HEK293 (cell line): Measurements from ENCODE around the gene ZNF41.
A peak's percentile ranks its signal among the peaks of the same experiment; 100 is the strongest.

Source experiments
- CTCF ChIA-PET: fragments of 350-600 bp; formaldehyde crosslinking; extraction: SDS; loops from one replicate; lab custom pipeline; 2021; ENCODE audit warnings: antibody characterized with exemption; lab: Yijun Ruan, JAX
- POLR2A ChIA-PET: fragments of 300-600 bp; formaldehyde crosslinking; extraction: SDS; loops from one replicate; lab custom pipeline; 2020; ENCODE audit warnings: antibody characterized with exemption, inconsistent platforms; lab: Yijun Ruan, JAX
- H3K27ac ChIP-seq: fragments of 200-500 bp; sonication (Bioruptor generic); 2 replicates; pipeline ENCODE4 v1.5.1; 2014; ENCODE audit warnings: low read depth, low read length, control low read depth, inconsistent platforms; ENCODE audit errors: extremely low read depth
- H3K36me3 ChIP-seq, 2 experiments: fragments of 200-500 bp in 1 of 2; sonication (Bioruptor generic) in 1 of 2; 1 replicate in 1 of 2; 2 replicates in 1 of 2; pipeline ENCODE4 v1.5.1; 2014 to 2017; ENCODE audit warnings: inconsistent platforms in 2 of 2, low read length in 2 of 2; ENCODE audit not compliant: control insufficient read depth in 2 of 2, insufficient read depth in 1 of 2
- H3K4me1 ChIP-seq: fragments of 200-500 bp; sonication (Bioruptor generic); 2 replicates; pipeline ENCODE4 v1.5.1; 2014; ENCODE audit warnings: mild to moderate bottlenecking, low read length, inconsistent platforms; ENCODE audit not compliant: control insufficient read depth, insufficient read depth
- H3K4me3 ChIP-seq: 2 replicates; pipeline ENCODE4 v1.5.1; 2011; ENCODE audit warnings: low read depth, mild to moderate bottlenecking, control low read depth, low read length, moderate library complexity
- H3K9me3 ChIP-seq: fragments of 200-500 bp; sonication (Bioruptor generic); 2 replicates; pipeline ENCODE4 v1.5.1; 2014; ENCODE audit warnings: low read depth, low read length, inconsistent platforms; ENCODE audit not compliant: control insufficient read depth, insufficient read depth
- FEZF1 ChIP-seq: fragments of 450-650 bp; formaldehyde crosslinking; IDR thresholded peaks from 2 replicates; pipeline ENCODE4 v1.5.1; 2016; ENCODE audit warnings: missing biosample characterization, missing genetic modification characterization
- GLI4 ChIP-seq: fragments of 450-650 bp; formaldehyde crosslinking; IDR thresholded peaks from 2 replicates; pipeline ENCODE4 v1.5.1; 2016; ENCODE audit warnings: missing biosample characterization, missing genetic modification characterization
- GLIS2 ChIP-seq: fragments of 450-650 bp; formaldehyde crosslinking; IDR thresholded peaks from 2 replicates; pipeline ENCODE4 v1.5.1; 2016; ENCODE audit warnings: missing biosample characterization, missing genetic modification characterization
- PRDM4 ChIP-seq: fragments of 450-650 bp; formaldehyde crosslinking; IDR thresholded peaks from 2 replicates; pipeline ENCODE4 v1.5.1; 2017; ENCODE audit warnings: missing biosample characterization, missing genetic modification characterization
- SALL2 ChIP-seq: fragments of 450-650 bp; formaldehyde crosslinking; IDR thresholded peaks from 2 replicates; pipeline ENCODE4 v1.5.0; 2017; ENCODE audit warnings: missing biosample characterization, mild to moderate bottlenecking, missing genetic modification characterization, borderline replicate concordance
- SP2 ChIP-seq: fragments of 450-650 bp; formaldehyde crosslinking; IDR thresholded peaks from 2 replicates; pipeline ENCODE4 v1.5.1; 2016; ENCODE audit warnings: missing biosample characterization, missing genetic modification characterization
- ZBTB11 ChIP-seq: fragments of 450-650 bp; formaldehyde crosslinking; conservative IDR thresholded peaks from 2 replicates; pipeline ENCODE4 v1.5.1; 2016; ENCODE audit warnings: low read depth, missing biosample characterization, missing genetic modification characterization
- ZEB2 ChIP-seq: fragments of 450-650 bp; formaldehyde crosslinking; IDR thresholded peaks from 2 replicates; pipeline ENCODE4 v1.5.1; 2016; ENCODE audit warnings: missing biosample characterization, missing genetic modification characterization
- ZNF112 ChIP-seq: fragments of 450-650 bp; formaldehyde crosslinking; IDR thresholded peaks from 2 replicates; pipeline ENCODE4 v1.5.0; 2017; ENCODE audit warnings: missing biosample characterization, missing genetic modification characterization
- ZNF146 ChIP-seq: fragments of 450-650 bp; formaldehyde crosslinking; IDR thresholded peaks from 2 replicates; pipeline ENCODE4 v1.5.1; 2016; ENCODE audit warnings: missing biosample characterization, missing genetic modification characterization
- ZNF19 ChIP-seq: fragments of 450-650 bp; formaldehyde crosslinking; IDR thresholded peaks from 2 replicates; pipeline ENCODE4; 2016; ENCODE audit warnings: missing biosample characterization, missing genetic modification characterization, low read depth
- ZNF248 ChIP-seq: fragments of 450-650 bp; formaldehyde crosslinking; IDR thresholded peaks from 2 replicates; pipeline ENCODE4 v1.5.1; 2017; ENCODE audit warnings: missing biosample characterization, missing genetic modification characterization
- ZNF341 ChIP-seq: fragments of 450-650 bp; formaldehyde crosslinking; IDR thresholded peaks from 2 replicates; pipeline ENCODE4; 2016; ENCODE audit warnings: low read depth, missing biosample characterization, missing genetic modification characterization
- ZNF501 ChIP-seq: fragments of 450-650 bp; formaldehyde crosslinking; IDR thresholded peaks from 2 replicates; pipeline ENCODE4 v1.5.1; 2016; ENCODE audit warnings: missing biosample characterization, missing genetic modification characterization
- ZNF529 ChIP-seq: fragments of 450-650 bp; formaldehyde crosslinking; IDR thresholded peaks from 2 replicates; pipeline ENCODE4 v1.5.1; 2017; ENCODE audit warnings: missing genetic modification characterization, missing biosample characterization; ENCODE audit not compliant: insufficient replicate concordance
- ZNF76 ChIP-seq: fragments of 450-650 bp; formaldehyde crosslinking; IDR thresholded peaks from 2 replicates; pipeline ENCODE4; 2016; ENCODE audit warnings: low read depth, missing biosample characterization, missing genetic modification characterization, borderline replicate concordance
- ZXDB ChIP-seq: fragments of 450-650 bp; formaldehyde crosslinking; IDR thresholded peaks from 2 replicates; pipeline ENCODE4 v1.5.1; 2016; ENCODE audit warnings: missing biosample characterization, missing genetic modification characterization
- TF ChIP-seq, protein P1 (sequence below): fragments of 450-650 bp; formaldehyde crosslinking; IDR thresholded peaks from 2 replicates; pipeline ENCODE4 v1.5.1; 2016; ENCODE audit warnings: missing biosample characterization, missing genetic modification characterization
- TF ChIP-seq, protein P2 (sequence below): fragments of 450-650 bp; formaldehyde crosslinking; IDR thresholded peaks from 2 replicates; pipeline ENCODE4 v1.5.1; 2016; ENCODE audit warnings: missing biosample characterization, missing genetic modification characterization
- TF ChIP-seq, protein P3 (sequence below): fragments of 450-650 bp; formaldehyde crosslinking; IDR thresholded peaks from 2 replicates; pipeline ENCODE4 v1.5.1; 2016; ENCODE audit warnings: missing biosample characterization, missing genetic modification characterization

Gene ZNF41

GRCh38 chrX:47482512-47483305, at the start of gene ZNF41 (continued):
- TF ChIP-seq ZEB2 (tag by site-specific recombination) (peak; percentile 51), ZNF76 (tag by site-specific recombination) (peak; percentile 84), ZNF146 (tag by site-specific recombination) (no peak), FEZF1 (tag by site-specific recombination) (no peak), SP2 (tag by site-specific recombination) (peak; percentile 44), GLIS2 (tag by site-specific recombination) (peak; percentile 79), ZXDB (tag by site-specific recombination) (peak; percentile 19; the same call in 1 of the 2 replicates), ZNF529 (tag by site-specific recombination) (no peak), ZNF19 (tag by site-specific recombination) (no peak), ZNF112 (tag by site-specific recombination) (no peak), ZNF248 (no peak), ZNF341 (tag by site-specific recombination) (peak; percentile 70; the same call in 1 of the 2 replicates)
- TF ChIP-seq, protein P1, sequence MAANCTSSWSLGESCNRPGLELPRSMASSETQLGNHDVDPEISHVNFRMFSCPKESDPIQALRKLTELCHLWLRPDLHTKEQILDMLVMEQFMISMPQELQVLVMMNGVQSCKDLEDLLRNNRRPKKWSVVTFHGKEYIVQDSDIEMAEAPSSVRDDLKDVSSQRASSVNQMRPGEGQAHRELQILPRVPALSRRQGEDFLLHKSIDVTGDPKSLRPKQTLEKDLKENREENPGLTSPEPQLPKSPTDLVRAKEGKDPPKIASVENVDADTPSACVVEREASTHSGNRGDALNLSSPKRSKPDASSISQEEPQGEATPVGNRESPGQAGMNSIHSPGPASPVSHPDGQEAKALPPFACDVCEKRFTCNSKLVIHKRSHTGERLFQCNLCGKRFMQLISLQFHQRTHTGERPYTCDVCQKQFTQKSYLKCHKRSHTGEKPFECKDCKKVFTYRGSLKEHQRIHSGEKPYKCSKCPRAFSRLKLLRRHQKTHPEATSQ (tag by site-specific recombination): no peak
- TF ChIP-seq, protein P2, sequence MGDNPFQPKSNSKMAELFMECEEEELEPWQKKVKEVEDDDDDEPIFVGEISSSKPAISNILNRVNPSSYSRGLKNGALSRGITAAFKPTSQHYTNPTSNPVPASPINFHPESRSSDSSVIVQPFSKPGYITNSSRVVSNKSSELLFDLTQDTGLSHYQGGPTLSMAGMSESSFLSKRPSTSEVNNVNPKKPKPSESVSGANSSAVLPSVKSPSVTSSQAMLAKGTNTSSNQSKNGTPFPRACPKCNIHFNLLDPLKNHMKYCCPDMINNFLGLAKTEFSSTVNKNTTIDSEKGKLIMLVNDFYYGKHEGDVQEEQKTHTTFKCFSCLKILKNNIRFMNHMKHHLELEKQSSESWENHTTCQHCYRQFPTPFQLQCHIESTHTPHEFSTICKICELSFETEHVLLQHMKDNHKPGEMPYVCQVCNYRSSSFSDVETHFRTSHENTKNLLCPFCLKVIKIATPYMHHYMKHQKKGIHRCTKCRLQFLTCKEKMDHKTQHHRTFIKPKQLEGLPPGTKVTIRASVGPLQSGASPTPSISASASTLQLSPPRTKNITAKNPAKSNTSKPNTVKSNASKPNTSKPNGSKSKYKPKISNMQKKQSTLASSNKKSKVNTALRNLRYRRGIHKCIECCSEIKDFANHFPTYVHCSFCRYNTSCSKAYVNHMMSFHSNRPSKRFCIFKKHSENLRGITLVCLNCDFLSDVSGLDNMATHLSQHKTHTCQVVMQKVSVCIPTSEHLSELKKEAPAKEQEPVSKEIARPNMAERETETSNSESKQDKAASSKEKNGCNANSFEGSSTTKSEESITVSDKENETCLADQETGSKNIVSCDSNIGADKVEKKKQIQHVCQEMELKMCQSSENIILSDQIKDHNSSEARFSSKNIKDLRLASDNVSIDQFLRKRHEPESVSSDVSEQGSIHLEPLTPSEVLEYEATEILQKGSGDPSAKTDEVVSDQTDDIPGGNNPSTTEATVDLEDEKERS (tag by site-specific recombination): no peak

DNA sequence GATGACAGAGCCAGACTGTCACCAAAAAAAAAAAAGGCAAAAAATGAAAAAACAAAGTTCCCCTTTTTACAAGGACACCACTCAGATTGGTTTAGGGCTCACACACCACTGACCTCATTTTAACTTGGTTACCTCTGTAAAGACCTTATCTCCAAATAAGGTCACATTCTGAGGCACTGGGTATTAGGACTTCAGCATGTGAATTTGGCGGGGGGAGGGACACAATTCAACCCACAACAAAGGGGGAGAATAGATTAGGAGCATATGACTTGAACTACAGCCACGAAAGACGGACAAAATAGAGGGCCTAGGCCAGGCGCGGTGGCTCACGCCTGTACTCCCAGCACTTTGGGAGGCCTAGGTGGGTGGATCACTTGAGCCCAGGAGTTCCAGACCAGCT, 47.0 kb upstream of the ZNF41 start:
- no peaks in the 10 kb centered on the region for H3K36me3 ChIP-seq
- TF ChIP-seq GLI4 (no peak), SALL2 (tag by site-specific recombination) (no peak), ZBTB11 (tag by site-specific recombination) (no peak), ZNF501 (no peak), PRDM4 (tag by site-specific recombination) (no peak)
- TF ChIP-seq, protein P3, sequence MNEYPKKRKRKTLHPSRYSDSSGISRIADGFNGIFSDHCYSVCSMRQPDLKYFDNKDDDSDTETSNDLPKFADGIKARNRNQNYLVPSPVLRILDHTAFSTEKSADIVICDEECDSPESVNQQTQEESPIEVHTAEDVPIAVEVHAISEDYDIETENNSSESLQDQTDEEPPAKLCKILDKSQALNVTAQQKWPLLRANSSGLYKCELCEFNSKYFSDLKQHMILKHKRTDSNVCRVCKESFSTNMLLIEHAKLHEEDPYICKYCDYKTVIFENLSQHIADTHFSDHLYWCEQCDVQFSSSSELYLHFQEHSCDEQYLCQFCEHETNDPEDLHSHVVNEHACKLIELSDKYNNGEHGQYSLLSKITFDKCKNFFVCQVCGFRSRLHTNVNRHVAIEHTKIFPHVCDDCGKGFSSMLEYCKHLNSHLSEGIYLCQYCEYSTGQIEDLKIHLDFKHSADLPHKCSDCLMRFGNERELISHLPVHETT: no peak
- TF ChIP-seq, all 188 proteins: peak for 0
- Histone ChIP-seq H3K9me3 (no peaks in the 10 kb centered on the region; the same call in 1 of the 2 replicates), H3K4me3 (no peak overlapping the region), H3K27ac (no peak overlapping the region), H3K4me1 (no peaks in the 10 kb centered on the region)
- ChIA-PET POLR2A (no interaction called here), CTCF (interaction anchor here (1.0 to 1.2 kb wide), 2 partner anchors 11 to 648 kb away, joined by 3 read pairs; no protein-coding TSS in a partner anchor)
